Left ventricle myocardium inferior (tissue), 1 donor: ENCODE measurements around the gene FOXO3B. TPM values are rescaled to one million over a fixed set of nuclear protein-coding genes. Genes with fewer than 3 reads are reported as not detected.
"Not testable (repeated sequence)": the region's sequence is repeated elsewhere in the genome, so short reads cannot be mapped to it uniquely, and the experiment has no call there.

Source experiments
- DNase-seq: peaks from one replicate; pipeline ENCODE4 v3.0.0-alpha.2; 2020
- H3K27ac ChIP-seq: fragments of 200-600 bp; replicated peaks from 2 replicates; pipeline ENCODE4 v1.8.0; 2021
- H3K27me3 ChIP-seq: fragments of 200-600 bp; 2 replicates; pipeline ENCODE4 v1.8.0; 2021; ENCODE audit warnings: low read depth
- H3K36me3 ChIP-seq: fragments of 200-600 bp; 2 replicates; pipeline ENCODE4 v1.8.0; 2021
- H3K4me1 ChIP-seq: fragments of 200-600 bp; 2 replicates; pipeline ENCODE4 v1.8.0; 2021
- H3K4me3 ChIP-seq: fragments of 200-600 bp; 2 replicates; pipeline ENCODE4 v1.8.0; 2021; ENCODE audit warnings: mild to moderate bottlenecking, moderate library complexity
- H3K9me3 ChIP-seq: fragments of 200-600 bp; replicated peaks from 2 replicates; pipeline ENCODE4 v1.8.0; 2021
- intact Hi-C: fragments of 100-400 bp; cut with micrococcal nuclease; formaldehyde crosslinking; loops from one replicate; pipeline ENCODE4 v1.11.0; 2022
- total RNA-seq: library from RNA; stranded (reverse); fragmentation: NEBNext Ultra II Directional; extraction: Animal tissue kit (Norgen Biotek cat#: 25700); gene quantifications from one replicate; pipeline ENCODE4 v1.2.1, GENCODE V29; 2021
- donor health status: DM: no; HTN: yes; CAD: no; lungs with severe emphysema.

The FOXO3B gene
- total RNA-seq, 1 donor from 2014 or later = 0.88 TPM

- H3K27me3 ChIP-seq, DNase-seq, H3K36me3 ChIP-seq, H3K27ac ChIP-seq, H3K9me3 ChIP-seq, H3K4me1 ChIP-seq, intact Hi-C loops: not testable (repeated sequence)
- H3K4me3 ChIP-seq = peak overlapping the region; percentile 33
Observed at GRCh38 chr17:18682668-18683067, 554 bp upstream of the FOXO3B start.

- H3K27ac ChIP-seq, DNase-seq, intact Hi-C loops, H3K27me3 ChIP-seq, H3K4me3 ChIP-seq, H3K4me1 ChIP-seq, H3K9me3 ChIP-seq: not testable (repeated sequence)
- peaks cover 20% of the 10 kb centered on the region for H3K36me3 ChIP-seq
Observed at GRCh38 chr17:18677381-18677780, 4.7 kb downstream of the FOXO3B start.

- intact Hi-C loops, H3K4me1 ChIP-seq, H3K27ac ChIP-seq, DNase-seq, H3K27me3 ChIP-seq, H3K4me3 ChIP-seq, H3K9me3 ChIP-seq: not testable (repeated sequence)
- H3K36me3 ChIP-seq = peaks cover 24% of the 10 kb centered on the region
Observed at GRCh38 chr17:18676928-18677327, 5.2 kb downstream of the FOXO3B start.

GRCh38 chr17:18672395-18673227 is 9.5 kb downstream of the FOXO3B start:
- H3K4me3 ChIP-seq, DNase-seq, H3K27ac ChIP-seq, intact Hi-C loops, H3K4me1 ChIP-seq, H3K27me3 ChIP-seq: not testable (repeated sequence)
- peaks cover 14% of the 10 kb centered on the region for H3K9me3 ChIP-seq
- peaks cover 47% of the 10 kb centered on the region for H3K36me3 ChIP-seq

- peaks cover 35% of the 10 kb centered on the region for H3K36me3 ChIP-seq
- intact Hi-C loops, H3K4me1 ChIP-seq, H3K4me3 ChIP-seq, H3K27me3 ChIP-seq, H3K27ac ChIP-seq, DNase-seq: not testable (repeated sequence)
- H3K9me3 ChIP-seq = peaks cover 44% of the 10 kb centered on the region
Observed at GRCh38 chr17:18668625-18669024, 13.5 kb downstream of the FOXO3B start.

GRCh38 chr17:18667535-18667934 is 14.6 kb downstream of the FOXO3B start:
- H3K27ac ChIP-seq, H3K4me3 ChIP-seq, DNase-seq, H3K4me1 ChIP-seq, H3K27me3 ChIP-seq, intact Hi-C loops: not testable (repeated sequence)
- peaks cover 54% of the 10 kb centered on the region for H3K9me3 ChIP-seq
- H3K36me3 ChIP-seq = peaks cover 35% of the 10 kb centered on the region

- intact Hi-C loops, DNase-seq, H3K27me3 ChIP-seq, H3K4me3 ChIP-seq, H3K27ac ChIP-seq, H3K4me1 ChIP-seq: not testable (repeated sequence)
- Histone ChIP-seq H3K36me3 (peaks cover 24% of the 10 kb centered on the region), H3K9me3 (peaks cover 67% of the 10 kb centered on the region)
Observed at GRCh38 chr17:18666326-18666725, 15.8 kb downstream of the FOXO3B start.

GRCh38 chr17:18661924-18662624 is 20.0 kb downstream of the FOXO3B start:
- H3K9me3 ChIP-seq = peaks cover 80% of the 10 kb centered on the region
- H3K36me3 ChIP-seq, H3K27me3 ChIP-seq, intact Hi-C loops, H3K27ac ChIP-seq, H3K4me1 ChIP-seq, DNase-seq, H3K4me3 ChIP-seq: not testable (repeated sequence)

GRCh38 chr17:18650094-18650493 is 32.0 kb downstream of the FOXO3B start:
- intact Hi-C loops, H3K27me3 ChIP-seq, H3K27ac ChIP-seq, DNase-seq, H3K4me3 ChIP-seq, H3K4me1 ChIP-seq, H3K9me3 ChIP-seq, H3K36me3 ChIP-seq: not testable (repeated sequence)

GRCh38 chr17:18644291-18644690 is 37.8 kb downstream of the FOXO3B start, which contains the start of gene TBC1D28:
TBC1D28 (minus strand) TSS chr17:18644391; CDS start chr17:18641352, 3,039 bp downstream.
- not testable (repeated sequence) for DNase-seq

GRCh38 chr17:18643124-18643523 is 39.0 kb downstream of the FOXO3B start:
- DNase-seq, H3K27me3 ChIP-seq, H3K27ac ChIP-seq, H3K4me1 ChIP-seq, H3K9me3 ChIP-seq, intact Hi-C loops, H3K4me3 ChIP-seq, H3K36me3 ChIP-seq: not testable (repeated sequence)

More at GRCh38 chr17:18644291-18644690, 37.8 kb downstream of the FOXO3B start, which contains the start of gene TBC1D28:
- H3K9me3 ChIP-seq, H3K27me3 ChIP-seq, intact Hi-C loops, H3K27ac ChIP-seq, H3K4me3 ChIP-seq, H3K4me1 ChIP-seq, H3K36me3 ChIP-seq: not testable (repeated sequence)

- H3K27ac ChIP-seq, H3K36me3 ChIP-seq, H3K4me1 ChIP-seq, DNase-seq, intact Hi-C loops, H3K4me3 ChIP-seq, H3K9me3 ChIP-seq: not testable (repeated sequence)
- peaks cover 35% of the 10 kb centered on the region for H3K27me3 ChIP-seq
Observed at GRCh38 chr17:18638357-18638756, 43.8 kb downstream of the FOXO3B start.

- H3K27ac ChIP-seq, H3K36me3 ChIP-seq, H3K4me1 ChIP-seq, intact Hi-C loops, H3K9me3 ChIP-seq, DNase-seq, H3K4me3 ChIP-seq: not testable (repeated sequence)
- H3K27me3 ChIP-seq = peaks cover 56% of the 10 kb centered on the region
Observed at GRCh38 chr17:18636237-18636636, 45.9 kb downstream of the FOXO3B start.

GRCh38 chr17:18635773-18636172 is 46.3 kb downstream of the FOXO3B start:
- H3K4me1 ChIP-seq, H3K9me3 ChIP-seq, DNase-seq, H3K27ac ChIP-seq, intact Hi-C loops, H3K4me3 ChIP-seq, H3K36me3 ChIP-seq: not testable (repeated sequence)
- H3K27me3 ChIP-seq = peaks cover 61% of the 10 kb centered on the region
